SK-N-SH (cell line): Measurements from ENCODE around the gene ASB4. TPM values are rescaled to one million over a fixed set of nuclear protein-coding genes. Genes with fewer than 3 reads are reported as not detected.

ENCODE experiments used
- CTCF ChIA-PET: fragments of 300-600, 350-600 bp; formaldehyde crosslinking; extraction: SDS; loops from one replicate; lab custom pipeline; 2021; lab: Yijun Ruan, JAX
- POLR2A ChIA-PET: fragments of 350-600 bp; sonication (Branson Sonifier 250); formaldehyde crosslinking; extraction: SDS; loops from one replicate; lab custom pipeline; 2020; ENCODE audit warnings: antibody characterized with exemption, inconsistent platforms; lab: Yijun Ruan, JAX
- DNase-seq: peaks from one replicate; pipeline ENCODE4 v3.0.0; 2012
- H2AFZ ChIP-seq: fragments of 200-600 bp; sonication (generic); 2 replicates; pipeline ENCODE4 v1.8.1; 2016; ENCODE audit warnings: antibody characterized with exemption, mild to moderate bottlenecking, low read depth
- H3F3A ChIP-seq: fragments of 200-600 bp; sonication (generic); replicated peaks from 2 replicates; pipeline ENCODE3; 2016; ENCODE audit warnings: antibody characterized with exemption, mild to moderate bottlenecking; ENCODE audit not compliant: insufficient read depth
- H3K27ac ChIP-seq, 2 experiments: fragments of 200-500 bp in 1 of 2; fragments of 200-600 bp in 1 of 2; sonication (Bioruptor generic) in 1 of 2; sonication (generic), shearing (Covaris generic) in 1 of 2; 2 replicates each; pipeline versions ENCODE4 v1.5.1 to v1.6.1; 2014 to 2016; ENCODE audit warnings: low read depth in 2 of 2, inconsistent platforms in 1 of 2, low read length in 1 of 2, mild to moderate bottlenecking in 1 of 2, mixed read lengths in 1 of 2
- H3K27me3 ChIP-seq: fragments of 200-600 bp; sonication (generic), shearing (Covaris generic); 2 replicates; pipeline ENCODE4 v1.6.1; 2016; ENCODE audit warnings: mixed run types; ENCODE audit not compliant: insufficient read depth
- H3K36me3 ChIP-seq, 2 experiments: fragments of 200-500 bp in 1 of 2; fragments of 200-600 bp in 1 of 2; sonication (Bioruptor generic) in 1 of 2; sonication (generic) in 1 of 2; replicated peaks in 1 of 2; 2 replicates each; pipeline versions ENCODE3 to v1.5.1; 2014 to 2016; ENCODE audit warnings: low read length in 1 of 2, mild to moderate bottlenecking in 1 of 2; ENCODE audit not compliant: insufficient read depth in 2 of 2, control insufficient read depth in 1 of 2
- H3K4me1 ChIP-seq, 2 experiments: fragments of 200-500 bp in 1 of 2; fragments of 200-600 bp in 1 of 2; sonication (Bioruptor generic) in 1 of 2; sonication (generic), shearing (Covaris generic) in 1 of 2; 2 replicates each; pipeline versions ENCODE4 v1.5.1 to v1.6.1; 2014 to 2016; ENCODE audit warnings: low read depth in 1 of 2, low read length in 1 of 2, mixed run types in 1 of 2; ENCODE audit not compliant: insufficient read depth in 2 of 2, control insufficient read depth in 1 of 2
- H3K4me2 ChIP-seq: fragments of 200-600 bp; sonication (generic), shearing (Covaris generic); 2 replicates; pipeline ENCODE4 v1.6.1; 2017; ENCODE audit warnings: mixed run types
- H3K4me3 ChIP-seq, 2 experiments: fragments of 200-500 bp in 1 of 2; fragments of 200-600 bp in 1 of 2; sonication (Bioruptor generic) in 1 of 2; sonication (generic), shearing (Covaris generic) in 1 of 2; 2 replicates each; pipeline versions ENCODE4 v1.5.1 to v1.8.1; 2014 to 2016; ENCODE audit warnings: low read depth in 2 of 2, inconsistent platforms in 1 of 2, low read length in 1 of 2, mild to moderate bottlenecking in 1 of 2, mixed read lengths in 1 of 2, moderate library complexity in 1 of 2
- H3K79me2 ChIP-seq: fragments of 200-600 bp; sonication (generic); 2 replicates; pipeline ENCODE4 v1.8.1; 2017; ENCODE audit warnings: mild to moderate bottlenecking; ENCODE audit not compliant: insufficient read depth
- H3K9ac ChIP-seq: fragments of 200-600 bp; sonication (generic); 2 replicates; pipeline ENCODE4 v1.6.1; 2017; ENCODE audit warnings: mixed run types
- H3K9me2 ChIP-seq: fragments of 200-600 bp; sonication (generic); 2 replicates; pipeline ENCODE4 v1.6.1; 2017; ENCODE audit warnings: mixed run types
- H3K9me3 ChIP-seq: fragments of 200-600 bp; sonication (generic); 2 replicates; pipeline ENCODE4 v1.6.1; 2017; ENCODE audit warnings: mixed run types, mild to moderate bottlenecking, moderate library complexity
- H4K20me1 ChIP-seq: fragments of 200-600 bp; sonication (generic); 2 replicates; pipeline ENCODE4 v1.6.1; 2017; ENCODE audit warnings: mild to moderate bottlenecking, mixed run types; ENCODE audit not compliant: insufficient read depth
- GABPA ChIP-seq: IDR thresholded peaks from 2 replicates; pipeline ENCODE4 v1.4.0; 2012; ENCODE audit warnings: low read depth, mild to moderate bottlenecking
- MEF2A ChIP-seq: IDR thresholded peaks from 2 replicates; pipeline ENCODE4 v1.4.0; 2012; ENCODE audit warnings: low read depth, borderline replicate concordance
- MXI1 ChIP-seq: IDR thresholded peaks from 2 replicates; pipeline ENCODE4 v1.6.1; 2012; ENCODE audit warnings: mild to moderate bottlenecking, low read depth, low read length, improper control_type of control experiment
- NRF1 ChIP-seq: IDR thresholded peaks from 2 replicates; pipeline ENCODE4 v1.6.1; 2012; ENCODE audit warnings: low read depth, mild to moderate bottlenecking, low read length
- PBX3 ChIP-seq: IDR thresholded peaks from 2 replicates; pipeline ENCODE4; 2012
- RCOR1 ChIP-seq: fragments of 150-350 bp; IDR thresholded peaks from 2 replicates; pipeline ENCODE4 v1.6.1; 2017; ENCODE audit warnings: antibody characterized with exemption, low read length
- REST ChIP-seq: IDR thresholded peaks from 2 replicates; pipeline ENCODE4 v1.6.1; 2012; ENCODE audit warnings: mild to moderate bottlenecking, low read depth, low read length, moderate library complexity
- RXRA ChIP-seq: IDR thresholded peaks from 2 replicates; pipeline ENCODE4 v1.4.0; 2012; ENCODE audit warnings: low read depth, mild to moderate bottlenecking, borderline replicate concordance
- SMC3 ChIP-seq: IDR thresholded peaks from 2 replicates; pipeline ENCODE4 v1.6.1; 2012; ENCODE audit warnings: low read depth, low read length, improper control_type of control experiment
- WGBS: methylation state at CpG from one replicate; pipeline ENCODE4 v1.1.6; 2017; ENCODE audit warnings: low lambda C conversion rate; 5-methylcytosine and 5-hydroxymethylcytosine counted together
- polyA plus RNA-seq, 3 experiments: library from polyadenylated mRNA; depleted of rRNA; stranded (reverse); fragments of >200 nt; gene quantifications; 2 replicates each; pipeline ENCODE4 v1.2.3, GENCODE V29; 2012
- TF ChIP-seq, protein P1 (sequence below): IDR thresholded peaks from 2 replicates; pipeline ENCODE4 v1.4.0; 2012; ENCODE audit warnings: low read depth, borderline replicate concordance

Gene ASB4
- polyA plus RNA-seq, 1 of the 3 experiments (the other 2 are of a cell fraction) = not detected

DNA sequence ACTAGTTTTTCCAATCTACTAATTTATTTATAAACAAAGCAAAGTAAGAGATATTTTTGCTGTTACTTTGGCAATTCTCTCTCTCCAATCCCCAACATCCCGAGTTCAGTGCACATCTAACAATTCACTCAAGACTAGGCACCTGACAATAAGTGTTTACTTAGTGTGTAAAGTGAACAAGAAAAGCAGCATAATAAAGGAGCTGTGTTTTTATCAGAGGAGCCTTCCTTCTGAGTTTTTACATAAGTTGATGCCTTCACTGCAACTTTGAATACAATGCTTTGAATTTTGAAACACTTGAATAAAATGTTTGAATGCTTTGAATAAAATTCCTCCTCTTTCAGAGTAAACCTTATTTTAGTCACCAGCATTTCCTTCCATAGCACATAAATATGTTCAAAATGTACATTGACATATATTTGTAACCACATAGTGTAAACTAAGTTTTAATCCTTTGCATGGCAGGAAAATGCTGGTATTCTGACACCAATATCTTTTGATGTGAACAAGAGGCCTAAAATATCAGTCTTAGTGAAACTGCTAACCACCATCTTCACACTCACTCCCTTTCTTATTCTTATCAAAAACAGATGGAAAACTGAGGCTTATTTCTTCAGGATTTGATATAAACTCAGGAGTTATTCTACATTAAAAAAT is 99.2 kb downstream of the ASB4 start:
- Histone ChIP-seq H3K9me3 (no peaks in the 10 kb centered on the region), H3K4me2 (no peak overlapping the region), H2AFZ (no peak overlapping the region), H3K79me2 (no peaks in the 10 kb centered on the region), H3K36me3 (no peaks in the 10 kb centered on the region), H3K9me2 (no peaks in the 10 kb centered on the region), H3K27ac (no peak overlapping the region), H3K27me3 (no peaks in the 10 kb centered on the region; the same call in 1 of the 2 replicates), H3K4me1 (no peaks in the 10 kb centered on the region), H3K4me3 (no peak overlapping the region), H3K9ac (no peak overlapping the region), H3F3A (no peaks in the 10 kb centered on the region), H4K20me1 (no peaks in the 10 kb centered on the region)
- ChIA-PET CTCF (interaction anchor here (0.7 kb wide), 1 partner anchor 26 kb away, joined by 3 read pairs; no protein-coding TSS in a partner anchor), POLR2A (no interaction called here)
- 13% methylated on average over 1 of the region's 1 CpG for WGBS
- TF ChIP-seq RCOR1 (no peak), GABPA (no peak), REST (no peak), MEF2A (no peak), NRF1 (no peak), PBX3 (no peak), MXI1 (no peak), SMC3 (no peak), RXRA (no peak)
- TF ChIP-seq, protein P1, sequence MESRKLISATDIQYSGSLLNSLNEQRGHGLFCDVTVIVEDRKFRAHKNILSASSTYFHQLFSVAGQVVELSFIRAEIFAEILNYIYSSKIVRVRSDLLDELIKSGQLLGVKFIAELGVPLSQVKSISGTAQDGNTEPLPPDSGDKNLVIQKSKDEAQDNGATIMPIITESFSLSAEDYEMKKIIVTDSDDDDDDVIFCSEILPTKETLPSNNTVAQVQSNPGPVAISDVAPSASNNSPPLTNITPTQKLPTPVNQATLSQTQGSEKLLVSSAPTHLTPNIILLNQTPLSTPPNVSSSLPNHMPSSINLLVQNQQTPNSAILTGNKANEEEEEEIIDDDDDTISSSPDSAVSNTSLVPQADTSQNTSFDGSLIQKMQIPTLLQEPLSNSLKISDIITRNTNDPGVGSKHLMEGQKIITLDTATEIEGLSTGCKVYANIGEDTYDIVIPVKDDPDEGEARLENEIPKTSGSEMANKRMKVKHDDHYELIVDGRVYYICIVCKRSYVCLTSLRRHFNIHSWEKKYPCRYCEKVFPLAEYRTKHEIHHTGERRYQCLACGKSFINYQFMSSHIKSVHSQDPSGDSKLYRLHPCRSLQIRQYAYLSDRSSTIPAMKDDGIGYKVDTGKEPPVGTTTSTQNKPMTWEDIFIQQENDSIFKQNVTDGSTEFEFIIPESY = no peak
- no peak for DNase-seq
